Iris pigment epithelial cell (primary cell): ENCODE data around the gene MEIS1.

Experiments
- DNase-seq: peaks from one replicate; pipeline ENCODE4 v3.0.0-alpha.2; 2011; ENCODE audit warnings: low read depth

The MEIS1 gene

GRCh38 chr2:66580166-66581049, 145.5 kb downstream of the MEIS1 start:
- DNase-seq, result no peak

GRCh38 chr2:66581339-66582103, 146.6 kb downstream of the MEIS1 start:
- no peak for DNase-seq

- no peak for DNase-seq
These were observed 147.4 kb downstream of the MEIS1 start for GRCh38 chr2:66582104-66582986.

- DNase-seq, result no peak
These were observed 148.3 kb downstream of the MEIS1 start for GRCh38 chr2:66582987-66583880.

- DNase-seq, result no peak
These were observed 149.0 kb downstream of the MEIS1 start for GRCh38 chr2:66583881-66584280.

- no peak for DNase-seq
These were observed 150.7 kb downstream of the MEIS1 start for GRCh38 chr2:66585587-66585986.

GRCh38 chr2:66587216-66587615, 152.3 kb downstream of the MEIS1 start:
- no peak for DNase-seq

GRCh38 chr2:66594001-66594400, 159.1 kb downstream of the MEIS1 start:
- no peak for DNase-seq

GRCh38 chr2:66595556-66595955, 160.6 kb downstream of the MEIS1 start:
- no peak for DNase-seq

GRCh38 chr2:66596256-66596655, 161.3 kb downstream of the MEIS1 start:
- peak; percentile 62 for DNase-seq

- no peak for DNase-seq
These were observed 166.7 kb downstream of the MEIS1 start for GRCh38 chr2:66601624-66602023.

GRCh38 chr2:66602341-66602740, 167.4 kb downstream of the MEIS1 start:
- DNase-seq, result no peak

GRCh38 chr2:66604326-66604725, 169.4 kb downstream of the MEIS1 start:
- DNase-seq, result no peak

- DNase-seq, result no peak
These were observed 170.1 kb downstream of the MEIS1 start for GRCh38 chr2:66604976-66605375.

GRCh38 chr2:66607152-66607551, 172.2 kb downstream of the MEIS1 start:
- DNase-seq, result no peak
